Measurements from ENCODE around the gene ARHGAP42.

The ARHGAP42 gene

DNA sequence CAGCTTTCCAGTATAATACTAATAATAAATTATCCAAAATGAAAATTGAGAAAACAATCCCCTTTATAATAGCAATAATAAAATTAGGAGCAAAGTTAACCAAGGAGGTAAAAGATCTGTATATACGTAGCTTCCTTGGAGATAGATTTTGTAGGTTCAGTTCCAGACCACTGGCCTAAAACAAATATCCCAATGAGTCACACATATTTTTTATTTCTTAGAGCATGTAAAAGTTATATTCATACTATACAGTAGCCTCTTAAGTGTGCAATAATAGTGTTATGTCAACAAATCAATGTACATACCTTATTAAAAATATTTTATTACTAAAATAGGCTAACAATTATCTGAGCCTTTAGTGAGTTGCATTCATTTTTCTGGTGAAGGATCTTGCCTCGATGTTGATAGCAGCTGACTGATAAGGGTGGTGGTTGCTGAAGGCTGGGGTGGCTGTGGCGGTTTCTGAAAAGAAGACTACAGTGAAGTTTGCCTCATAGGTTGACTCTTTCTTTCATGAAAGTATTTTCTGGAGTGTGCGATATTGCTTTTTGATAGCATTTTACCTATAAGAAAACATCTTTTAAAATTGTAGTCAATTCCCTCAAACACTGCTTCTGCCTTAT lies 178.5 kb downstream of the ARHGAP42 start:
- H3K4me3 ChIP-seq (ENCODE audit: low read depth, low read length, poor library complexity, severe bottlenecking) = no peak overlapping the region
- no peaks in the 10 kb centered on the region for H3K4me1 ChIP-seq (ENCODE audit: insufficient read depth, low read length, severe bottlenecking)
- no peaks in the 10 kb centered on the region for H3F3A ChIP-seq (ENCODE audit: insufficient read depth, low read length)
- H2AFZ ChIP-seq (ENCODE audit: low read length) = no peak overlapping the region
- no peaks in the 10 kb centered on the region for H3K79me2 ChIP-seq (ENCODE audit: insufficient read depth, low read length)
- no peaks in the 10 kb centered on the region for H3K9me2 ChIP-seq (ENCODE audit: low read depth, low read length)
- no peaks in the 10 kb centered on the region for H3K9me3 ChIP-seq (ENCODE audit: low read length)
- no peak overlapping the region for H3K4me2 ChIP-seq (ENCODE audit: low read length)
- H3K27me3 ChIP-seq (ENCODE audit: insufficient read depth, low read length) = no peaks in the 10 kb centered on the region
- H4K20me1 ChIP-seq (ENCODE audit: insufficient read depth, low read length) = no peaks in the 10 kb centered on the region
- H3K9ac ChIP-seq (ENCODE audit: low read length) = no peak overlapping the region
- no peaks in the 10 kb centered on the region for H3K36me3 ChIP-seq (ENCODE audit: insufficient read depth, low read length)
- TF ChIP-seq EZH2 (IDR thresholded peaks at IDR 0.05; ENCODE audit: borderline replicate concordance, low read length) = no peak
- TF ChIP-seq, protein P1, sequence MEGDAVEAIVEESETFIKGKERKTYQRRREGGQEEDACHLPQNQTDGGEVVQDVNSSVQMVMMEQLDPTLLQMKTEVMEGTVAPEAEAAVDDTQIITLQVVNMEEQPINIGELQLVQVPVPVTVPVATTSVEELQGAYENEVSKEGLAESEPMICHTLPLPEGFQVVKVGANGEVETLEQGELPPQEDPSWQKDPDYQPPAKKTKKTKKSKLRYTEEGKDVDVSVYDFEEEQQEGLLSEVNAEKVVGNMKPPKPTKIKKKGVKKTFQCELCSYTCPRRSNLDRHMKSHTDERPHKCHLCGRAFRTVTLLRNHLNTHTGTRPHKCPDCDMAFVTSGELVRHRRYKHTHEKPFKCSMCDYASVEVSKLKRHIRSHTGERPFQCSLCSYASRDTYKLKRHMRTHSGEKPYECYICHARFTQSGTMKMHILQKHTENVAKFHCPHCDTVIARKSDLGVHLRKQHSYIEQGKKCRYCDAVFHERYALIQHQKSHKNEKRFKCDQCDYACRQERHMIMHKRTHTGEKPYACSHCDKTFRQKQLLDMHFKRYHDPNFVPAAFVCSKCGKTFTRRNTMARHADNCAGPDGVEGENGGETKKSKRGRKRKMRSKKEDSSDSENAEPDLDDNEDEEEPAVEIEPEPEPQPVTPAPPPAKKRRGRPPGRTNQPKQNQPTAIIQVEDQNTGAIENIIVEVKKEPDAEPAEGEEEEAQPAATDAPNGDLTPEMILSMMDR (IDR thresholded peaks at IDR 0.05; ENCODE audit: low read length) = no peak
- no peak overlapping the region for H3K27ac ChIP-seq (ENCODE audit: low read depth, low read length, poor library complexity, severe bottlenecking)

DNA sequence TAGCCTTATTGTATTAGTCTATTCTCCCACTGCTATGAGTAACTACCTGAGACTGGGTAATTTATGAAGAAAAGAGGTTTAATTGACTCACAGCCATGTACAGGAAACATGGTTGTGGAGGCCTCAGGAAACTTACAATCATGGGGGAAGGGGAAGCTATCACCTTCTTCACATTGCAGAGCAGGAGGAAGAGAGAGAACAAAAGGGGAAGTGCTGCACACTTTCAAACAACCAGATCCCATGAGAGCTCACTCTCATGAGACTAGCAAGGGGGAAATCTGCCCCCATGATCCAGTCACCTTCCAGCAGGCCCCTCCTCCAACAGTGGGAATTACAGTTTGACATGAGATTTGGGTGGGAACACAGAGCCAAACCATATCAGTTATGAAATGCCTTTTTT lies 179.4 kb downstream of the ARHGAP42 start:
- Histone ChIP-seq H3K27ac (ENCODE audit: low read depth, low read length, poor library complexity, severe bottlenecking) (no peak overlapping the region), H4K20me1 (ENCODE audit: insufficient read depth, low read length) (no peaks in the 10 kb centered on the region), H3K36me3 (ENCODE audit: insufficient read depth, low read length) (no peaks in the 10 kb centered on the region), H3K9me2 (ENCODE audit: low read depth, low read length) (no peaks in the 10 kb centered on the region), H3K4me3 (ENCODE audit: low read depth, low read length, poor library complexity, severe bottlenecking) (no peak overlapping the region), H3F3A (ENCODE audit: insufficient read depth, low read length) (no peaks in the 10 kb centered on the region), H2AFZ (ENCODE audit: low read length) (no peak overlapping the region), H3K79me2 (ENCODE audit: insufficient read depth, low read length) (no peaks in the 10 kb centered on the region), H3K4me1 (ENCODE audit: insufficient read depth, low read length, severe bottlenecking) (no peaks in the 10 kb centered on the region), H3K4me2 (ENCODE audit: low read length) (no peak overlapping the region), H3K27me3 (ENCODE audit: insufficient read depth, low read length) (no peaks in the 10 kb centered on the region), H3K9me3 (ENCODE audit: low read length) (no peaks in the 10 kb centered on the region), H3K9ac (ENCODE audit: low read length) (no peak overlapping the region)
- TF ChIP-seq, protein P1 (IDR thresholded peaks at IDR 0.05; ENCODE audit: low read length) = no peak
- no peak for TF ChIP-seq EZH2 (IDR thresholded peaks at IDR 0.05; ENCODE audit: borderline replicate concordance, low read length)

DNA sequence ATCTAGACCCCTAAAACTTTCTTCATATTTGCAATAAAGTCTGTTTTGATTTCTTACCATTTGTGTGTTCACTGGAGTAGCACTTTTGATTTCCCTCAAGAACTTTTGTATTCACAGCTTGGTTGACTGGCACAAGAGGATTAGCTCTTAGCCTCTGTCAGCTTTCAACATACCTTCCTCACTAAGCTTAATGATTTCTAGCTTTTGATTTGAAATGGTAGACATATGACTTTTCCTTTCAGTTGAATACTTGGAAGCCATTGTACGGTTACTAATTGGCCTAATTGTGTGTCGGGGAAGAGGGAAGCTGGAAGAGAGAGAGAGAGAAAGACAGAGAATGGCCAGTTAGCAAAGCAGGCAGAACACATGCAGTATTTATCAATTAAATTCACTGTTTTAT lies 180.5 kb downstream of the ARHGAP42 start:
- no peak overlapping the region for H3K9ac ChIP-seq (ENCODE audit: low read length)

More for the DNA sequence above, 180.5 kb downstream of the ARHGAP42 start:
- no peak for TF ChIP-seq EZH2 (IDR thresholded peaks at IDR 0.05; ENCODE audit: borderline replicate concordance, low read length)
- TF ChIP-seq, protein P1 (IDR thresholded peaks at IDR 0.05; ENCODE audit: low read length) = no peak
- no peaks in the 10 kb centered on the region for H3K79me2 ChIP-seq (ENCODE audit: insufficient read depth, low read length)
- no peaks in the 10 kb centered on the region for H3K4me1 ChIP-seq (ENCODE audit: insufficient read depth, low read length, severe bottlenecking)
- H3K27ac ChIP-seq (ENCODE audit: low read depth, low read length, poor library complexity, severe bottlenecking) = no peak overlapping the region
- no peaks in the 10 kb centered on the region for H3K9me2 ChIP-seq (ENCODE audit: low read depth, low read length)
- H3K9me3 ChIP-seq (ENCODE audit: low read length) = no peaks in the 10 kb centered on the region
- H2AFZ ChIP-seq (ENCODE audit: low read length) = no peak overlapping the region
- no peak overlapping the region for H3K4me2 ChIP-seq (ENCODE audit: low read length)
- H4K20me1 ChIP-seq (ENCODE audit: insufficient read depth, low read length) = no peaks in the 10 kb centered on the region
- H3K36me3 ChIP-seq (ENCODE audit: insufficient read depth, low read length) = no peaks in the 10 kb centered on the region
- H3K4me3 ChIP-seq (ENCODE audit: low read depth, low read length, poor library complexity, severe bottlenecking) = no peak overlapping the region
- H3K27me3 ChIP-seq (ENCODE audit: insufficient read depth, low read length) = no peaks in the 10 kb centered on the region
- no peaks in the 10 kb centered on the region for H3F3A ChIP-seq (ENCODE audit: insufficient read depth, low read length)

Data from OCI-LY1 (cell line).